PC-3 (cell line): ENCODE measurements around the gene GALNT13. TPM values are rescaled to one million over a fixed set of nuclear protein-coding genes. Genes with fewer than 3 reads are reported as not detected.

Experiments
- ATAC-seq: fragments of 200-7000 bp; cut with Tn5 transposase; 2 replicates; pipeline ENCODE4 v1.9.1; 2020; ENCODE audit warnings: mild to moderate bottlenecking, moderate library complexity
- BruUV-seq: library from RNA; stranded (reverse); fragments of 400-500 nt; replicated peaks from 2 replicates; lab custom pipeline; 2021; lab: Mats Ljungman, UMichigan
- CTCF ChIA-PET: fragments of 300-600 bp; sonication (Branson Sonifier 250); formaldehyde crosslinking; loops from one replicate; lab custom pipeline; 2022; ENCODE audit warnings: antibody characterized with exemption; lab: Charles Lee
- POLR2A ChIA-PET: fragments of 300-600 bp; sonication (Branson Sonifier 250); formaldehyde crosslinking; loops from one replicate; lab custom pipeline; 2022; ENCODE audit warnings: antibody characterized with exemption; ENCODE audit not compliant: unreplicated experiment; lab: Charles Lee
- DNase-seq: peaks from one replicate; pipeline ENCODE4 v3.0.0-alpha.2; 2015
- H2AFZ ChIP-seq: fragments of 300-600 bp; sonication (generic); 2 replicates; pipeline ENCODE4 v1.6.0; 2016; ENCODE audit warnings: antibody characterized with exemption, low read length
- H3F3A ChIP-seq: fragments of 300-600 bp; sonication (generic); one replicate; pipeline ENCODE4 v1.6.0; 2017; ENCODE audit warnings: antibody characterized with exemption, low read length, control low read depth, mild to moderate bottlenecking; ENCODE audit not compliant: unreplicated experiment
- H3K27ac ChIP-seq: fragments of 300-600 bp; sonication (generic); 2 replicates; pipeline ENCODE4 v1.5.1; 2016; ENCODE audit warnings: mild to moderate bottlenecking, low read length
- H3K27me3 ChIP-seq: fragments of 300-600 bp; sonication (generic); 2 replicates; pipeline ENCODE4 v1.6.1; 2016; ENCODE audit warnings: low read length, mixed read lengths
- H3K36me3 ChIP-seq: fragments of 300-600 bp; sonication (generic); 2 replicates; pipeline ENCODE4 v1.6.1; 2016; ENCODE audit warnings: low read depth, mixed run types, low read length, mixed read lengths
- H3K4me1 ChIP-seq: fragments of 300-600 bp; sonication (generic); 2 replicates; pipeline ENCODE4 v1.5.1; 2016; ENCODE audit warnings: low read length; ENCODE audit not compliant: insufficient read depth
- H3K4me2 ChIP-seq: fragments of 300-600 bp; sonication (generic); 2 replicates; pipeline ENCODE4 v1.6.0; 2016; ENCODE audit warnings: low read length
- H3K4me3 ChIP-seq: fragments of 300-600 bp; sonication (generic); 2 replicates; pipeline ENCODE4 v1.5.1; 2016; ENCODE audit warnings: mild to moderate bottlenecking, low read length, mixed read lengths
- H3K79me2 ChIP-seq: fragments of 300-600 bp; sonication (generic); 2 replicates; pipeline ENCODE4 v1.6.1; 2017; ENCODE audit warnings: low read length, mixed read lengths
- H3K9ac ChIP-seq: fragments of 300-600 bp; sonication (generic); 2 replicates; pipeline ENCODE4 v1.6.0; 2016; ENCODE audit warnings: mild to moderate bottlenecking, low read length
- H3K9me2 ChIP-seq: fragments of 300-600 bp; sonication (generic); replicated peaks from 2 replicates; pipeline ENCODE4 v1.6.1; 2016; ENCODE audit warnings: mixed run types, low read length, mixed read lengths
- H3K9me3 ChIP-seq: fragments of 300-600 bp; sonication (generic); 2 replicates; pipeline ENCODE4 v1.6.1; 2016; ENCODE audit warnings: low read length, mixed read lengths
- H4K20me1 ChIP-seq: fragments of 300-600 bp; sonication (generic); 2 replicates; pipeline ENCODE4 v1.6.1; 2016; ENCODE audit warnings: low read length, mixed read lengths
- CTCF ChIP-seq: fragments of 300-600 bp; sonication (generic); conservative IDR thresholded peaks from 2 replicates; pipeline ENCODE4 v1.5.1; 2017; ENCODE audit warnings: antibody characterized with exemption, low read depth, mild to moderate bottlenecking, low read length
- EZH2 ChIP-seq: fragments of 300-600 bp; sonication (generic); IDR thresholded peaks from one replicate; pipeline ENCODE4 v1.6.1; 2017; ENCODE audit warnings: antibody characterized with exemption, mild to moderate bottlenecking, low read length; ENCODE audit not compliant: unreplicated experiment
- EZH2phosphoT487 ChIP-seq: fragments of 300-600 bp; sonication (generic); IDR thresholded peaks from 2 replicates; pipeline ENCODE4 v1.6.1; 2018; ENCODE audit warnings: mild to moderate bottlenecking, antibody characterized with exemption, low read length, borderline replicate concordance
- intact Hi-C: fragments of 100-400 bp; cut with micrococcal nuclease; formaldehyde crosslinking; loops from 2 replicates; pipeline ENCODE4 v1.9.0; 2023
- total RNA-seq: library from RNA; depleted of rRNA; stranded (reverse); fragments of >200 nt; gene quantifications from 2 replicates; pipeline ENCODE4 v1.2.3, GENCODE V29; 2014

The GALNT13 gene
- total RNA-seq, 1 experiment from 2014 or later: 2.0 TPM

DNA sequence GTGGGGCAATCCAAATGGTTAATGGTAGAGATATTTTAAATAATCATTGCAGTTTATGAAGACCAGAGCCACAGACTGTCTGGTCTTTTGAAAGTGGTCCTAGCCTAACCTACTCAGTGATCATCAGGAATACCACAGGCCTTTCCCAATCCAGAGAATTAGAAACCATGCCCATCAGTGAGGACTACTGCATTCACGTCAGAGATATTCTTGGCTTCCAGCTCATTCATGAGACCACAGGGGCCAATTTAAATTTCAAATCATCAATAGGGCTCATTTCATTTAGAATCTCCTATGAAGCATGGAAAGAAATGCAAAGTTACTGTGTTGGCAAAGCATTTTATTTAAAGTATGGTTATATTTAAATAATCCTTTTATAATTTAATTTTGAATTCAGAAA lies 464.5 kb downstream of the GALNT13 start:
- BruUV-seq: no TSS peak
- ChIA-PET CTCF (no interaction called here), POLR2A (no interaction called here)
- Histone ChIP-seq H3K27me3 (no peaks in the 10 kb centered on the region), H2AFZ (no peak overlapping the region), H3K9me2 (no peaks in the 10 kb centered on the region), H3K4me3 (no peak overlapping the region), H3K4me2 (no peak overlapping the region), H3K36me3 (no peaks in the 10 kb centered on the region), H3K79me2 (no peaks in the 10 kb centered on the region), H3F3A (no peaks in the 10 kb centered on the region), H3K9me3 (no peaks in the 10 kb centered on the region; the same call in 1 of the 2 replicates), H3K4me1 (no peaks in the 10 kb centered on the region), H4K20me1 (no peaks in the 10 kb centered on the region), H3K9ac (no peak overlapping the region), H3K27ac (no peak overlapping the region)
- no peak for DNase-seq
- no peak for ATAC-seq
- intact Hi-C loops: no loop called here
- TF ChIP-seq EZH2 (no peak), EZH2phosphoT487 (no peak), CTCF (no peak)

GRCh38 chr2:154338352-154338967 lies 466.7 kb downstream of the GALNT13 start:
- no peaks in the 10 kb centered on the region for H3K9me3 ChIP-seq
- no peak overlapping the region for H3K4me3 ChIP-seq
- H3K4me2 ChIP-seq: no peak overlapping the region
- no peaks in the 10 kb centered on the region for H4K20me1 ChIP-seq
- CTCF ChIA-PET: no interaction called here
- intact Hi-C loops: no loop called here
- H3K27ac ChIP-seq: no peak overlapping the region
- no peaks in the 10 kb centered on the region for H3K9me2 ChIP-seq
- H3K36me3 ChIP-seq: no peaks in the 10 kb centered on the region
- DNase-seq: no peak
- H3K4me1 ChIP-seq: no peaks in the 10 kb centered on the region
- H3K9ac ChIP-seq: no peak overlapping the region
- no peaks in the 10 kb centered on the region for H3K79me2 ChIP-seq
- no TSS peak for BruUV-seq
- POLR2A ChIA-PET: no interaction called here
- TF ChIP-seq EZH2phosphoT487 (no peak), CTCF (no peak), EZH2 (no peak)
- no peak for ATAC-seq
- H3K27me3 ChIP-seq: no peaks in the 10 kb centered on the region
- H2AFZ ChIP-seq: no peak overlapping the region
- no peaks in the 10 kb centered on the region for H3F3A ChIP-seq

DNA sequence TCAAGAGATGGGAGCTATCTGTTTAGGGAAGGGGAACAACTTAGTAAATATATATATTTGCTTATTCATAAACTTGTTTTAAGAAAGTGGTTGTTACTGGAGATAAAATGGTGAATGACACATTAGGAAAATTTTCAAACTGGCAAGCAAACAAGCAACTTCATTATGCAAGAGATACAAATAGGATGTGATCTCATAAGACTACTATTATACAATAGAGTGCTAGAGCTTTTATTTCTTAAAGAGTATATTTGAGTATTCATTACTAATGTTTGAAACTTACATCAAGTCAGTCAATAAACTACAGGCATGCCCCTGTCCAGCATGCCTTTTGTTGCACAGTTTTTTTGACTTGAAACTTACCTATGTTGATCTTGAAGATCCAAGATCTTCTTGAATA lies 471.6 kb downstream of the GALNT13 start:
- Histone ChIP-seq H3K9ac (no peak overlapping the region), H4K20me1 (no peaks in the 10 kb centered on the region), H3K9me3 (0 out of 2 replicates have a peak, but pooled peaks cover 6% of the 10 kb centered on the region), H3K4me2 (no peak overlapping the region), H3K79me2 (no peaks in the 10 kb centered on the region), H3K27ac (no peak overlapping the region), H3K36me3 (no peaks in the 10 kb centered on the region), H3F3A (no peaks in the 10 kb centered on the region), H3K4me1 (no peaks in the 10 kb centered on the region), H3K9me2 (no peaks in the 10 kb centered on the region), H3K4me3 (no peak overlapping the region), H2AFZ (no peak overlapping the region), H3K27me3 (no peaks in the 10 kb centered on the region)
- ChIA-PET CTCF (no interaction called here), POLR2A (no interaction called here)
- intact Hi-C loops: no loop called here
- TF ChIP-seq EZH2: no peak
- no peak for TF ChIP-seq EZH2phosphoT487
- no TSS peak for BruUV-seq
- DNase-seq: no peak
- no peak for ATAC-seq
